ENCODE measurements around the gene RARA. TPM values are rescaled to one million over a fixed set of nuclear protein-coding genes. Genes with fewer than 3 reads are reported as not detected.

The RARA gene
- polyA plus RNA-seq, 1 donor from 2014 or later: 6.6 TPM

DNA sequence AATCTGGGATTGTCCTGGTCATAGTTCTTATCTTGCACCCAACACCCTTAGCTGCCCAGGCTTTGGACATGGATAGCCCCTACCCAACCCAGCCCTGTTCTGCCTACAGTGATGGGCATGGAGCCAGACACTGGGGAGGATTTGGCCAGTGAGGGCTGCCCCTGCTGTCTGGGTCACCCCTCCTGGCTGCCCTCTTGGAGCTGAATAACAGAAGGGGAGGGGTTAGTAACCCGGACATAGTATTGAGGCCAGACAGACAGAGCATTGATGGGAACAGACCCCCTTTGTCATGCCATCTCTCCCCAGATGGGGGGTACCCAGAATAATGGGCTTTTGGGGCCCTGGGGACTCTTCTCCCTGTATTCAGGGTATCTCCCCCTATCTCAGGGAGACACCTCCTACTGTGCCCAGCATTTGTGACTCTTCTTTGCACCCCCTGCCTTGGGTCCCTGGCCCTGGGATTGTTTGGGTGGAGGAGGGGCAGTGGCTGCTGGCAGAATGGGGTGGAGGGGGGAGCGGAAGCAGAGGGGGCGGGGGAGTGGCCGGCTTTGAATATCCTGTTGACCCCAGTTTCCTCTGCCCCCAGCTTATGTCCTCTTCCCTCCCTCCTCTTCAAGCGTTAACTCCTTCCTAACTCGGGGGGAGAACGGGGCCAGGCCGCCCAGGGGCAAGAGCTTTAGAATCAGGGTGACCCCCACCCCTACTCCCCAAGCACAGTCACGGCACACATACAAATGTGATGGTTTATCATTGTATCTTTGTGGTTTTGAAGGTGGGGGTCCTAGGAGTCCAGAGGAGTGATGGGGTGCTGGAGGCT lies 38.5 kb downstream of the RARA start:
- H3K9me3 ChIP-seq (ENCODE audit: low read length): no peaks in the 10 kb centered on the region
- peak overlapping the region; percentile 91 for H3K4me3 ChIP-seq (ENCODE audit: low read length)
- no peaks in the 10 kb centered on the region for H3K36me3 ChIP-seq (ENCODE audit: insufficient read depth, low read length)
- H3K27ac ChIP-seq (ENCODE audit: low read length): peak overlapping the region; percentile 99
- H3K4me2 ChIP-seq (ENCODE audit: low read length): no peak overlapping the region
- no peaks in the 10 kb centered on the region for H3K27me3 ChIP-seq (ENCODE audit: insufficient read depth, low read depth, low read length)
- H3K9me2 ChIP-seq (ENCODE audit: insufficient read depth, low read length): no peaks in the 10 kb centered on the region
- H3K79me2 ChIP-seq (replicated peaks; ENCODE audit: insufficient read depth, low read length): peaks cover 55% of the 10 kb centered on the region
- H4K20me1 ChIP-seq (ENCODE audit: insufficient read depth): no peaks in the 10 kb centered on the region
- H3K9ac ChIP-seq (ENCODE audit: low read length): peak overlapping the region; percentile 9
- no peaks in the 10 kb centered on the region for H3F3A ChIP-seq (ENCODE audit: insufficient read depth, low read length, poor library complexity, severe bottlenecking)
- no peak for TF ChIP-seq MXI1 (conservative IDR thresholded peaks at IDR 0.05; ENCODE audit: poor library complexity, severe bottlenecking)
- no peak for TF ChIP-seq POLR2AphosphoS5 (IDR thresholded peaks at IDR 0.05)
- no peak for TF ChIP-seq RAD21 (conservative IDR thresholded peaks at IDR 0.05)
- no peak overlapping the region for H2AFZ ChIP-seq (ENCODE audit: low read depth, low read length)

DNA sequence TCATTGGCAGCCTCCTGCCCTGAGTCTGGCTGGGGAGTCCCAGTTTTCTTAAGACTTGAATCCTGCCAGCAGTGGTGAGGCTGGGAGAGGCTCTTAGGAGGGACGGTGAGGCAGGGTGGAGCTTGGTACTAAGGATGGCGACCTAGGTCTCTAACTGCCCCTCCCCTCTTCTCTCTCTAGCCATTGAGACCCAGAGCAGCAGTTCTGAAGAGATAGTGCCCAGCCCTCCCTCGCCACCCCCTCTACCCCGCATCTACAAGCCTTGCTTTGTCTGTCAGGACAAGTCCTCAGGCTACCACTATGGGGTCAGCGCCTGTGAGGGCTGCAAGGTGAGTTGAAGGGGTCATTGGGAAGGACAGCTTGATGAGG lies 39.1 kb downstream of the RARA start:
- Histone ChIP-seq H3K9me2 (ENCODE audit: insufficient read depth, low read length) (no peaks in the 10 kb centered on the region), H3K4me3 (ENCODE audit: low read length) (no peak overlapping the region), H3K79me2 (replicated peaks; ENCODE audit: insufficient read depth, low read length) (peaks cover 49% of the 10 kb centered on the region), H3K9me3 (ENCODE audit: low read length) (no peaks in the 10 kb centered on the region), H4K20me1 (ENCODE audit: insufficient read depth) (no peaks in the 10 kb centered on the region), H3K4me2 (ENCODE audit: low read length) (no peak overlapping the region), H3K27me3 (ENCODE audit: insufficient read depth, low read depth, low read length) (no peaks in the 10 kb centered on the region), H3K9ac (ENCODE audit: low read length) (no peak overlapping the region), H3K27ac (ENCODE audit: low read length) (peak overlapping the region; percentile 99), H2AFZ (ENCODE audit: low read depth, low read length) (no peak overlapping the region), H3F3A (ENCODE audit: insufficient read depth, low read length, poor library complexity, severe bottlenecking) (no peaks in the 10 kb centered on the region), H3K36me3 (ENCODE audit: insufficient read depth, low read length) (no peaks in the 10 kb centered on the region)
- no peak for TF ChIP-seq EP300 (conservative IDR thresholded peaks at IDR 0.05; ENCODE audit: poor library complexity, severe bottlenecking)
- no peak for TF ChIP-seq CTCF (IDR thresholded peaks at IDR 0.05; ENCODE audit: poor library complexity, severe bottlenecking)
- TF ChIP-seq RAD21 (conservative IDR thresholded peaks at IDR 0.05): no peak
- no peak for TF ChIP-seq POLR2AphosphoS5 (IDR thresholded peaks at IDR 0.05)
- no peak for TF ChIP-seq MXI1 (conservative IDR thresholded peaks at IDR 0.05; ENCODE audit: poor library complexity, severe bottlenecking)
- TF ChIP-seq, protein P1, sequence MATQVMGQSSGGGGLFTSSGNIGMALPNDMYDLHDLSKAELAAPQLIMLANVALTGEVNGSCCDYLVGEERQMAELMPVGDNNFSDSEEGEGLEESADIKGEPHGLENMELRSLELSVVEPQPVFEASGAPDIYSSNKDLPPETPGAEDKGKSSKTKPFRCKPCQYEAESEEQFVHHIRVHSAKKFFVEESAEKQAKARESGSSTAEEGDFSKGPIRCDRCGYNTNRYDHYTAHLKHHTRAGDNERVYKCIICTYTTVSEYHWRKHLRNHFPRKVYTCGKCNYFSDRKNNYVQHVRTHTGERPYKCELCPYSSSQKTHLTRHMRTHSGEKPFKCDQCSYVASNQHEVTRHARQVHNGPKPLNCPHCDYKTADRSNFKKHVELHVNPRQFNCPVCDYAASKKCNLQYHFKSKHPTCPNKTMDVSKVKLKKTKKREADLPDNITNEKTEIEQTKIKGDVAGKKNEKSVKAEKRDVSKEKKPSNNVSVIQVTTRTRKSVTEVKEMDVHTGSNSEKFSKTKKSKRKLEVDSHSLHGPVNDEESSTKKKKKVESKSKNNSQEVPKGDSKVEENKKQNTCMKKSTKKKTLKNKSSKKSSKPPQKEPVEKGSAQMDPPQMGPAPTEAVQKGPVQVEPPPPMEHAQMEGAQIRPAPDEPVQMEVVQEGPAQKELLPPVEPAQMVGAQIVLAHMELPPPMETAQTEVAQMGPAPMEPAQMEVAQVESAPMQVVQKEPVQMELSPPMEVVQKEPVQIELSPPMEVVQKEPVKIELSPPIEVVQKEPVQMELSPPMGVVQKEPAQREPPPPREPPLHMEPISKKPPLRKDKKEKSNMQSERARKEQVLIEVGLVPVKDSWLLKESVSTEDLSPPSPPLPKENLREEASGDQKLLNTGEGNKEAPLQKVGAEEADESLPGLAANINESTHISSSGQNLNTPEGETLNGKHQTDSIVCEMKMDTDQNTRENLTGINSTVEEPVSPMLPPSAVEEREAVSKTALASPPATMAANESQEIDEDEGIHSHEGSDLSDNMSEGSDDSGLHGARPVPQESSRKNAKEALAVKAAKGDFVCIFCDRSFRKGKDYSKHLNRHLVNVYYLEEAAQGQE (IDR thresholded peaks at IDR 0.05; ENCODE audit: borderline replicate concordance): no peak
